ENCODE data around the gene ZNRF3.

- TF ChIP-seq CTCF (IDR thresholded peaks at IDR 0.05): no peak
- TF ChIP-seq EP300 (IDR thresholded peaks at IDR 0.05): no peak
- TF ChIP-seq POLR2A (IDR thresholded peaks at IDR 0.05): no peak
- TF ChIP-seq POLR2AphosphoS5 (IDR thresholded peaks at IDR 0.05): no peak
These were observed 10.4 kb downstream of the ZNRF3 start for GRCh38 chr22:28893810-28894209.

Data from upper lobe of left lung (tissue), 4 donors.